ENCODE results near the gene FSTL3.

DNA sequence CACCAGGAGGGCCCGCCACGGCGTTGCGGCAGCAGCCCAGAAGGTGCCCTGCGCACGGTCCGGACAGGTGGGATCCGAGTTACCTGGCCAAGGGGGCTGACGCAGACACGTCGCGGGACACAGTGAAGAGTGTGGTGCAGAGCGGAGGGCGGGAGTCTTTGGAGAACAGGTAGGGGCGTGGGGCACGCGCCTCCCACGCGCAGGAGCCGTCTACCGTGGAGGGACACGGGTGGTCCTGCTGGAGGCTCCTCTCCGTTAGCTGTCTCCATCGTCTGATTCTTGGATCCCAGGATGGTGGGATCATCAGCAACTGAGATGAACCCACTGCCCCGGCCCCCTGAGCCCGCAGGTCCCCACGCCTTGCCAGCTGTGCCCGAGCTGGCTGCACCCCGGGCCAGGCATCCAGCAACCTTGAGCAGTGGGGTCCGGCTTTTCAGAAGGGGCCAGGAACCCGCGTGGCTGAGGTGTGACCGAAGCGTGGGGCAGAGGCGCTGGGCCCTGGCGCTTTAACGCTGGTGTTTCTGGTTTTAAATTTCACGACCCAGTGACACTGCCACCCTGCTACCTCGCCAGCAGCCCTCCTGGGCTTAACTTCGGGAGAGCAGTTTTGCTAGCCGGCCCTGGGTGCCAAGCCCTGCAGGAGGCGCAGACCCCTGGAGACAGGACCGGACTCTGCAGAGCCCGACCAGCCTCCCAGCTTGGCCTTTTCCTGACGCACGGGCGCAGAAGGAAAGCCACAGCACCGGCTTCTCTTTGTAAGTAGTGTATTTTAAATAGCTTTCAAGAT is 29.2 kb upstream of the FSTL3 start:
- TF ChIP-seq, protein P1, sequence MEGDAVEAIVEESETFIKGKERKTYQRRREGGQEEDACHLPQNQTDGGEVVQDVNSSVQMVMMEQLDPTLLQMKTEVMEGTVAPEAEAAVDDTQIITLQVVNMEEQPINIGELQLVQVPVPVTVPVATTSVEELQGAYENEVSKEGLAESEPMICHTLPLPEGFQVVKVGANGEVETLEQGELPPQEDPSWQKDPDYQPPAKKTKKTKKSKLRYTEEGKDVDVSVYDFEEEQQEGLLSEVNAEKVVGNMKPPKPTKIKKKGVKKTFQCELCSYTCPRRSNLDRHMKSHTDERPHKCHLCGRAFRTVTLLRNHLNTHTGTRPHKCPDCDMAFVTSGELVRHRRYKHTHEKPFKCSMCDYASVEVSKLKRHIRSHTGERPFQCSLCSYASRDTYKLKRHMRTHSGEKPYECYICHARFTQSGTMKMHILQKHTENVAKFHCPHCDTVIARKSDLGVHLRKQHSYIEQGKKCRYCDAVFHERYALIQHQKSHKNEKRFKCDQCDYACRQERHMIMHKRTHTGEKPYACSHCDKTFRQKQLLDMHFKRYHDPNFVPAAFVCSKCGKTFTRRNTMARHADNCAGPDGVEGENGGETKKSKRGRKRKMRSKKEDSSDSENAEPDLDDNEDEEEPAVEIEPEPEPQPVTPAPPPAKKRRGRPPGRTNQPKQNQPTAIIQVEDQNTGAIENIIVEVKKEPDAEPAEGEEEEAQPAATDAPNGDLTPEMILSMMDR (IDR thresholded peaks at IDR 0.05; ENCODE audit: low read length), result no peak
- no peak for TF ChIP-seq EZH2 (optimal IDR thresholded peaks at IDR 0.05; ENCODE audit: low read depth, low read length)

All from MM.1S (cell line).